OCI-LY1 (cell line): ENCODE data around the gene COL26A1.

Experiments
- H2AFZ ChIP-seq: fragments of 200-600 bp; sonication (generic), shearing (Covaris generic); 2 replicates; pipeline ENCODE4 v1.6.0; 2014; ENCODE audit warnings: antibody characterized with exemption, mild to moderate bottlenecking, low read length
- H3F3A ChIP-seq: fragments of 200-600 bp; sonication (generic), shearing (Covaris generic); 2 replicates; pipeline ENCODE4 v1.6.0; 2014; ENCODE audit warnings: mild to moderate bottlenecking, antibody characterized with exemption, low read length, moderate library complexity; ENCODE audit not compliant: insufficient read depth
- H3K27ac ChIP-seq: fragments of 200-600 bp; sonication (generic); 2 replicates; pipeline ENCODE4 v1.5.1; 2014; ENCODE audit warnings: low read length, mixed run types, mild to moderate bottlenecking, low read depth; ENCODE audit not compliant: poor library complexity, severe bottlenecking
- H3K27me3 ChIP-seq: fragments of 200-600 bp; sonication (generic); 2 replicates; pipeline ENCODE4 v1.6.0; 2014; ENCODE audit warnings: antibody characterized with exemption, mild to moderate bottlenecking, low read length, moderate library complexity; ENCODE audit not compliant: insufficient read depth
- H3K36me3 ChIP-seq: fragments of 200-600 bp; sonication (generic); 2 replicates; pipeline ENCODE4 v1.6.1; 2014; ENCODE audit warnings: mild to moderate bottlenecking, antibody characterized with exemption, low read length, moderate library complexity, mixed read lengths; ENCODE audit not compliant: insufficient read depth
- H3K4me1 ChIP-seq: fragments of 200-600 bp; sonication (generic); 2 replicates; pipeline ENCODE4 v1.5.1; 2014; ENCODE audit warnings: mild to moderate bottlenecking, low read length, moderate library complexity; ENCODE audit not compliant: insufficient read depth, severe bottlenecking
- H3K4me2 ChIP-seq: fragments of 200-600 bp; sonication (generic), shearing (Covaris generic); 2 replicates; pipeline ENCODE4 v1.6.1; 2014; ENCODE audit warnings: low read length
- H3K4me3 ChIP-seq: fragments of 200-600 bp; sonication (generic); 2 replicates; pipeline ENCODE4 v1.5.1; 2014; ENCODE audit warnings: low read length, low read depth, mild to moderate bottlenecking, mixed read lengths; ENCODE audit not compliant: poor library complexity, severe bottlenecking
- H3K79me2 ChIP-seq: fragments of 200-600 bp; shearing (Covaris generic); 2 replicates; pipeline ENCODE4 v1.6.1; 2016; ENCODE audit warnings: mixed run types, low read length, mixed read lengths; ENCODE audit not compliant: insufficient read depth
- H3K9ac ChIP-seq: fragments of 200-600 bp; sonication (generic), shearing (Covaris generic); 2 replicates; pipeline ENCODE4 v1.6.1; 2014; ENCODE audit warnings: mild to moderate bottlenecking, low read length, mixed read lengths
- H3K9me2 ChIP-seq: fragments of 200-600 bp; sonication (generic), shearing (Covaris generic); 2 replicates; pipeline ENCODE4 v1.6.1; 2014; ENCODE audit warnings: low read depth, mild to moderate bottlenecking, low read length, mixed read lengths
- H3K9me3 ChIP-seq: fragments of 200-600 bp; shearing (Covaris generic); 2 replicates; pipeline ENCODE4 v1.6.1; 2014; ENCODE audit warnings: low read length, mixed read lengths
- H4K20me1 ChIP-seq: fragments of 200-600 bp; sonication (generic), shearing (Covaris generic); 2 replicates; pipeline ENCODE4 v1.6.0; 2016; ENCODE audit warnings: mild to moderate bottlenecking, low read length; ENCODE audit not compliant: insufficient read depth
- EZH2 ChIP-seq: fragments of 200-600 bp; sonication (generic), shearing (Covaris generic); IDR thresholded peaks from 2 replicates; pipeline ENCODE4 v1.8.0; 2017; ENCODE audit warnings: borderline replicate concordance, mixed run types, mild to moderate bottlenecking, antibody characterized with exemption, low read length, moderate library complexity, mixed read lengths
- TF ChIP-seq, protein P1 (sequence below): fragments of 200-600 bp; sonication (generic), shearing (Covaris generic); IDR thresholded peaks from 2 replicates; pipeline ENCODE4 v1.5.1; 2017; ENCODE audit warnings: mild to moderate bottlenecking, antibody characterized with exemption, low read length, moderate library complexity, mixed read lengths

The COL26A1 gene

DNA sequence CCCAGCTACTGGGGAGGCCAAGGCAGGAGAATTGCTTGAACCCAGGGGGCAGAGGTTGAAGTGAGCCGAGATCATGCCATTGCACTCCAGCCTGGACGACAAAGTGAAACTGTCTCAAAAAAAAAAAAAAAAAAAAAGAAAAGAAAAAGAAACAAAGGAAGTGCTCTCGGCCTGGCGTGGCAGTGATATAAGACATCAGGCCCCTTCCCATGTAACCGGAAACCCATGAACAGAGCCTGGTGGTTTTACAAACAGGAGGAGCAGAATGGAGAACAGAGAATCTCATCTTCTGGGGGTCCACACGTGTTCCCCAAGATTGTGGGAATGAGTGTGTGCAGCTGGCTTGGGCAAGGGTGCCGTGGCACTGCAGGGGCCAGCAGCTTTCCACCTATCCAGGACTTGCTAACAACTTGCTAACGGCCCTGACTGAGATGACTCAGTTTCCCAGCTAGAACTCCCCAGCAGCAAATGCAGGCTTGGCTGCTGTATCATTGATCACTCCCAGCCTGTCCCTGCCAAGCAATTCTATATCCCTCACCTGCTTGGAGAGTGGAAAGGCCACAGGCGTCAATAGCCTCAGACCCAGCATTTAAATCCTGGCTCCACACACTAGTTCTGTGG, 103.0 kb downstream of the COL26A1 start:
- no peaks in the 10 kb centered on the region for H3K4me1 ChIP-seq
- no peaks in the 10 kb centered on the region for H3K9me2 ChIP-seq
- no peaks in the 10 kb centered on the region for H3K36me3 ChIP-seq
- no peaks in the 10 kb centered on the region for H3K9me3 ChIP-seq
- H2AFZ ChIP-seq, result no peak overlapping the region
- H3K27ac ChIP-seq, result no peak overlapping the region
- no peak overlapping the region for H3K9ac ChIP-seq
- no peaks in the 10 kb centered on the region for H3F3A ChIP-seq
- no peak overlapping the region for H3K4me2 ChIP-seq
- H3K79me2 ChIP-seq, result no peaks in the 10 kb centered on the region
- H4K20me1 ChIP-seq, result no peaks in the 10 kb centered on the region
- no peak overlapping the region for H3K4me3 ChIP-seq
- H3K27me3 ChIP-seq, result no peaks in the 10 kb centered on the region
- TF ChIP-seq, protein P1, sequence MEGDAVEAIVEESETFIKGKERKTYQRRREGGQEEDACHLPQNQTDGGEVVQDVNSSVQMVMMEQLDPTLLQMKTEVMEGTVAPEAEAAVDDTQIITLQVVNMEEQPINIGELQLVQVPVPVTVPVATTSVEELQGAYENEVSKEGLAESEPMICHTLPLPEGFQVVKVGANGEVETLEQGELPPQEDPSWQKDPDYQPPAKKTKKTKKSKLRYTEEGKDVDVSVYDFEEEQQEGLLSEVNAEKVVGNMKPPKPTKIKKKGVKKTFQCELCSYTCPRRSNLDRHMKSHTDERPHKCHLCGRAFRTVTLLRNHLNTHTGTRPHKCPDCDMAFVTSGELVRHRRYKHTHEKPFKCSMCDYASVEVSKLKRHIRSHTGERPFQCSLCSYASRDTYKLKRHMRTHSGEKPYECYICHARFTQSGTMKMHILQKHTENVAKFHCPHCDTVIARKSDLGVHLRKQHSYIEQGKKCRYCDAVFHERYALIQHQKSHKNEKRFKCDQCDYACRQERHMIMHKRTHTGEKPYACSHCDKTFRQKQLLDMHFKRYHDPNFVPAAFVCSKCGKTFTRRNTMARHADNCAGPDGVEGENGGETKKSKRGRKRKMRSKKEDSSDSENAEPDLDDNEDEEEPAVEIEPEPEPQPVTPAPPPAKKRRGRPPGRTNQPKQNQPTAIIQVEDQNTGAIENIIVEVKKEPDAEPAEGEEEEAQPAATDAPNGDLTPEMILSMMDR, result no peak
- TF ChIP-seq EZH2, result no peak

DNA sequence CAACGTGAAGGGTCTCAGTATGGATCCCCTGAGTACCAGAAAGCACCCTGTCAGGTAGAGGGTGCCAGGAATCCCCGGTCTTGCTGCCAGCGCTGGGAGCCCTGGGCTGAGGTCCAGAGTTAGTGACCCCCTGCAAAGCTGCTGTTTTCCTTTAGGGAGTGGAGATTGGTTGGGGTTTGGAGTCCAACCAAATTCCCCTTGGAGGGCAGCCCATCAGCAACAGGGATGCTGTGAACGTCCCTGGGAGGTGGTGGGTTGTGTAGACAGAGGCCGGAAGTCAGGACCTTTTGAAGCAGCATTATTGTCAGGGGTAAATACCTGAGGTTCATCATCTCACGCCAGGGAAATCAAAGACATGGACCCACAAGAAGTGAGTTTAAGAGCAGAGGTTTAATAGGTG, 104.2 kb downstream of the COL26A1 start:
- Histone ChIP-seq H3K27me3 (no peaks in the 10 kb centered on the region; the same call in 1 of the 2 replicates), H3K36me3 (no peaks in the 10 kb centered on the region), H3K27ac (no peak overlapping the region), H3F3A (no peaks in the 10 kb centered on the region), H3K9ac (no peak overlapping the region), H3K4me3 (no peak overlapping the region), H3K79me2 (no peaks in the 10 kb centered on the region), H3K9me2 (no peaks in the 10 kb centered on the region), H3K9me3 (no peaks in the 10 kb centered on the region), H4K20me1 (no peaks in the 10 kb centered on the region), H2AFZ (no peak overlapping the region), H3K4me1 (no peaks in the 10 kb centered on the region), H3K4me2 (no peak overlapping the region)
- TF ChIP-seq, protein P1, result no peak
- no peak for TF ChIP-seq EZH2

DNA sequence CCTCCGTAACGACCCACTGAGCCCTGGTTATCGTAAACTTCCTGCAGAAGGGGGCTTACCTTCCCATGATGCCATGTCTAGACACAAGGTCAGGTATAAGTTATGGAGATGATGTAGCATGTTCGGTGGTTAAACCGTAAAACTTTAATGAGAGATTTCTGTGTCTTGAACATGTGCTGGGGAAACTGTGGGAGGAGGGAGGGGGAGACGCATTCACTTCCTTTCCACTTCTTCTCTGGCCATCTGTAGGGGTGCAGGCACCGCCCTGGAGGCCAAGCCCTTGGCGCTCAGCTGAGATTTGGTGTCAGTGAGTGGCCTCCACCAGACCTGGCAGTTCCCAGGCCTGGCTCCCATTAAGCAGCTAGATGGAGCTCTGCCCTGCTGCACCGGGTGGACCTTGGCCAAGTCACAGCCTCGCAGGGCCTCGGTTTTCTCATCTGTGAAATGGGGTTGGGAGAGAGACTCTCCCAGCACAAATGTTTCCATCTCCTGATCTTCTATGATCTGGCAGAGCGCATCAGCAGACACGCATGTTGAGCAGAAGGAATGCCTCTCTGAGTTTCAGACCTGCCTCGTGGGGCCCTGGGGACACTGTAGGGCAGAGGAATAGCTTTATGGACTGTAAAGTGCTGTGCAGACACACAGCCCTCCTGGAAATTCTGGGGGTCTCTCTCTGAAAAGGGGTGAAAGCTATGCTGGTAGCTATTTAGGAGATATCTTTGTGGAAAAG, 106.0 kb downstream of the COL26A1 start:
- TF ChIP-seq EZH2, result no peak
- TF ChIP-seq, protein P1, result no peak

More for the DNA sequence above, 106.0 kb downstream of the COL26A1 start:
- Histone ChIP-seq H2AFZ (no peak overlapping the region), H3K36me3 (no peaks in the 10 kb centered on the region), H4K20me1 (no peaks in the 10 kb centered on the region), H3K9ac (no peak overlapping the region), H3K4me2 (no peak overlapping the region), H3F3A (no peaks in the 10 kb centered on the region), H3K27me3 (peaks cover 9% of the 10 kb centered on the region), H3K9me2 (no peaks in the 10 kb centered on the region), H3K4me1 (no peaks in the 10 kb centered on the region), H3K79me2 (no peaks in the 10 kb centered on the region), H3K4me3 (no peak overlapping the region), H3K27ac (no peak overlapping the region), H3K9me3 (no peaks in the 10 kb centered on the region)
